Loucy (cell line): ENCODE data around the gene SH2D4B.

Source experiments
- CTCF ChIP-seq: fragments of 200-600 bp; sonication (generic); conservative IDR thresholded peaks from 2 replicates; pipeline ENCODE4 v1.5.1; 2014; ENCODE audit warnings: mild to moderate bottlenecking, antibody characterized with exemption, low read length
- EZH2phosphoT487 ChIP-seq: fragments of 200-600 bp; IDR thresholded peaks from 2 replicates; pipeline ENCODE4 v1.6.1; 2018; ENCODE audit warnings: antibody characterized with exemption, mild to moderate bottlenecking, moderate library complexity, borderline replicate concordance

- peak; percentile 86 for TF ChIP-seq CTCF
- no peak for TF ChIP-seq EZH2phosphoT487
These were observed 124.9 kb downstream of the SH2D4B start for GRCh38 chr10:80662429-80663261.
